ENCODE data around the gene MYO18B.

DNA sequence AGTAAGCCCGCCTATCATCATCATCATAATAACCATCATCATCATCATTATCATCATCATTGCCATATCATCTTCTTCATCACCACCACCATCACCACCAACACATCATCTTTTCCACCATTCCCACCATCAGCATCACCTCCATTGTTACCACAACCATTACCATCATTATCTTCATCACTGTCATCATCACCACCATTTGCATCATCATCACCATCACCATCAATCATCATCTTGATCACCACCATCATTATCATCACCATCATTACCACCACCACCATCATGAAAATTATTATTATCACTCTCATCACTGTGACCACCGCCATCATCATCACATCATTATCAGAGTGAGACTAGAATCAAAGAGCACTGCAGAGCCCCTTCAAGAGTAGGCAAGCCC, 227.9 kb downstream of the MYO18B start:
- no peak for TF ChIP-seq CTCF (IDR thresholded peaks at IDR 0.05; ENCODE audit: insufficient read depth, low read length, poor library complexity, severe bottlenecking)
- no peak for TF ChIP-seq EZH2phosphoT487 (conservative IDR thresholded peaks at IDR 0.05; ENCODE audit: low read length)

Measured in SU-DHL-6 (cell line).